ENCODE results near the gene RPS24. TPM values are rescaled to one million over a fixed set of nuclear protein-coding genes. Genes with fewer than 3 reads are reported as not detected.

RPS24 gene
- total and polyA plus RNA-seq, 2 of the 8 experiments (the other 6 are each of a cell fraction or from before 2014, with no cell fraction given), result 2,128 to 3,943 TPM

GRCh38 chr10:78007172-78007571 lies 26.5 kb upstream of the RPS24 start:
- H3K4me1 ChIP-seq (replicated peaks in 1 of 4; ENCODE audit: control insufficient read depth in 3 of 4, insufficient read depth in 4 of 4, low read length in 3 of 4), result no peaks in the 10 kb centered on the region
- no peak overlapping the region for H3K4me3 ChIP-seq (ENCODE audit: extremely low read depth in 1 of 4, insufficient read depth in 2 of 4, low read depth in 3 of 4, low read length in 4 of 4)
- no peak overlapping the region for H2BK12ac ChIP-seq (ENCODE audit: low read depth, low read length)
- no peak overlapping the region for H3K4ac ChIP-seq (replicated peaks; ENCODE audit: insufficient read length, low read depth, low read length)
- WGBS, 2 experiments (ENCODE audit: extremely low coverage in 1 of 2, insufficient coverage in 1 of 2, insufficient read length in 1 of 2, insufficient replicate concordance in 2 of 2, low coverage in 1 of 2, low lambda C conversion rate in 2 of 2, missing lambda C conversion rate in 1 of 2), result 85% methylated on average over 1 of the region's 1 CpG; no CpG with 5 or more reads in 1 of the 2 experiments
- no peak overlapping the region for H2BK5ac ChIP-seq (ENCODE audit: low read depth, low read length)
- H2BK120ac ChIP-seq (replicated peaks; ENCODE audit: low read depth, low read length), result no peak overlapping the region
- no peak overlapping the region for H4K91ac ChIP-seq (replicated peaks; ENCODE audit: insufficient read length, low read length)
- no peak overlapping the region for H2AFZ ChIP-seq (ENCODE audit: low read length)
- H3K23me2 ChIP-seq (ENCODE audit: low read depth, low read length), result no peaks in the 10 kb centered on the region
- no peaks in the 10 kb centered on the region for H3K27me3 ChIP-seq (replicated peaks in 1 of 4; ENCODE audit: control insufficient read depth in 3 of 4, extremely low read depth in 1 of 4, insufficient read depth in 3 of 4, low read length in 3 of 4)
- POLR2A ChIA-PET (ENCODE audit: partially characterized antibody), result no interaction called here
- H3K14ac ChIP-seq (ENCODE audit: insufficient read length), result no peak overlapping the region
- no peak overlapping the region for H4K5ac ChIP-seq (ENCODE audit: insufficient read length, low read depth, low read length)
- H3K9me3 ChIP-seq (ENCODE audit: insufficient read depth in 2 of 2, low read depth in 1 of 2, low read length in 1 of 2), result no peaks in the 10 kb centered on the region
- H2BK15ac ChIP-seq (ENCODE audit: low read length), result no peak overlapping the region
- no peak overlapping the region for H4K8ac ChIP-seq (ENCODE audit: extremely low read depth, insufficient read depth, low read length)
- H2BK20ac ChIP-seq (ENCODE audit: low read length), result no peak overlapping the region
- H3K23ac ChIP-seq (ENCODE audit: insufficient read length), result no peak overlapping the region
- TF ChIP-seq CBX8 (IDR thresholded peaks at IDR 0.05; ENCODE audit: borderline replicate concordance, low read depth, low read length), result no peak
- TF ChIP-seq TEAD4 (IDR thresholded peaks at IDR 0.05; ENCODE audit: low read depth, low read length), result no peak
- no peak for TF ChIP-seq CBX5 (IDR thresholded peaks at IDR 0.05; ENCODE audit: low read depth, low read length)
- TF ChIP-seq EGR1 (IDR thresholded peaks at IDR 0.05; ENCODE audit: borderline replicate concordance, low read depth, low read length), result no peak
- no peak for TF ChIP-seq ZNF274 (IDR thresholded peaks at IDR 0.05; ENCODE audit: borderline replicate concordance, extremely low read depth, low read length)
- no peak for TF ChIP-seq CTBP2 (IDR thresholded peaks at IDR 0.05; ENCODE audit: borderline replicate concordance, insufficient read depth, insufficient read length, low read length)
- peaks cover 44 to 88% (median 70%) of the 10 kb centered on the region in 4 experiments for H3K36me3 ChIP-seq (ENCODE audit: control insufficient read depth in 2 of 4, insufficient read depth in 4 of 4, low read length in 3 of 4)
- H3K18ac ChIP-seq (ENCODE audit: extremely low read depth, low read length), result no peak overlapping the region
- no peaks in the 10 kb centered on the region for H3K79me2 ChIP-seq (ENCODE audit: control insufficient read depth in 1 of 2, insufficient read depth in 2 of 2, low read length in 2 of 2)
- no peak overlapping the region for H3K9ac ChIP-seq (replicated peaks in 1 of 4; ENCODE audit: extremely low read depth in 1 of 4, low read depth in 3 of 4, low read length in 3 of 4)
- no peak overlapping the region for H3K4me2 ChIP-seq (ENCODE audit: insufficient read depth in 1 of 2, low read depth in 2 of 2, low read length in 2 of 2)
- H3K79me1 ChIP-seq (ENCODE audit: low read depth, low read length), result no peaks in the 10 kb centered on the region
- H4K20me1 ChIP-seq (replicated peaks in 1 of 2; ENCODE audit: control insufficient read depth in 1 of 2, insufficient read depth in 2 of 2, low read length in 2 of 2), result peaks cover 0 to 5% of the 10 kb centered on the region in 2 experiments
- no peak for FAIRE-seq
- no peak overlapping the region for H3K27ac ChIP-seq (ENCODE audit: low read depth, low read length)
- CTCF ChIA-PET (ENCODE audit: partially characterized antibody), result interaction anchor here (1.0 kb wide), 1 partner anchor 83 kb away, joined by 3 read pairs; no protein-coding TSS in a partner anchor
- no peak for DNase-seq (ENCODE audit: low read depth in 1 of 2, low spot score in 2 of 2)
- H2AK5ac ChIP-seq (ENCODE audit: low read depth, low read length), result no peak overlapping the region
- no peak overlapping the region for H3K56ac ChIP-seq (replicated peaks; ENCODE audit: insufficient read length, low read depth, low read length)
